A172 (cell line): ENCODE measurements around the gene EPB41L4A. TPM values are rescaled to one million over a fixed set of nuclear protein-coding genes. Genes with fewer than 3 reads are reported as not detected.
A peak's percentile ranks its signal among the peaks of the same experiment; 100 is the strongest.
"Not testable (repeated sequence)": the region's sequence is repeated elsewhere in the genome, so short reads cannot be mapped to it uniquely, and the experiment has no call there.

Experiments used
- DNase-seq: peaks from one replicate; pipeline ENCODE4 v3.0.0-alpha.2; 2015; ENCODE audit warnings: low spot score
- total RNA-seq: library from RNA; depleted of rRNA; stranded (reverse); fragments of >200 nt; shearing (Covaris generic); gene quantifications from 2 replicates; pipeline ENCODE4 v1.2.3, GENCODE V29; 2014

The EPB41L4A gene
- total RNA-seq, 1 experiment from 2014 or later = 2.2 TPM

GRCh38 chr5:112397690-112398089 is 21.4 kb downstream of the EPB41L4A start:
- DNase-seq = no peak

GRCh38 chr5:112396430-112396829 is 22.6 kb downstream of the EPB41L4A start:
- no peak for DNase-seq

GRCh38 chr5:112395299-112395698 is 23.8 kb downstream of the EPB41L4A start:
- not testable (repeated sequence) for DNase-seq

GRCh38 chr5:112390327-112390726 is 28.8 kb downstream of the EPB41L4A start:
- DNase-seq = no peak

GRCh38 chr5:112388739-112389138 is 30.3 kb downstream of the EPB41L4A start:
- DNase-seq = no peak

GRCh38 chr5:112388074-112388473 is 31.0 kb downstream of the EPB41L4A start:
- DNase-seq = no peak

- no peak for DNase-seq
Observed at GRCh38 chr5:112386766-112387165, 32.3 kb downstream of the EPB41L4A start.

GRCh38 chr5:112385969-112386368 is 33.1 kb downstream of the EPB41L4A start:
- DNase-seq = no peak

GRCh38 chr5:112385566-112385965 is 33.5 kb downstream of the EPB41L4A start:
- DNase-seq = no peak

- no peak for DNase-seq
Observed at GRCh38 chr5:112384523-112384922, 34.6 kb downstream of the EPB41L4A start.

GRCh38 chr5:112382886-112383285 is 36.2 kb downstream of the EPB41L4A start:
- no peak for DNase-seq

GRCh38 chr5:112381521-112381920 is 37.6 kb downstream of the EPB41L4A start:
- no peak for DNase-seq

- no peak for DNase-seq
Observed at GRCh38 chr5:112379542-112380325, 39.3 kb downstream of the EPB41L4A start.

GRCh38 chr5:112374818-112375217 is 44.3 kb downstream of the EPB41L4A start:
- no peak for DNase-seq

GRCh38 chr5:112374356-112374755 is 44.7 kb downstream of the EPB41L4A start:
- no peak for DNase-seq

- DNase-seq = no peak
Observed at GRCh38 chr5:112373885-112374284, 45.2 kb downstream of the EPB41L4A start.

GRCh38 chr5:112372543-112372942 is 46.5 kb downstream of the EPB41L4A start:
- DNase-seq = peak; percentile 7

GRCh38 chr5:112371067-112371466 is 48.0 kb downstream of the EPB41L4A start:
- DNase-seq = no peak

- no peak for DNase-seq
Observed at GRCh38 chr5:112367400-112367799, 51.7 kb downstream of the EPB41L4A start.

GRCh38 chr5:112366987-112367386 is 52.1 kb downstream of the EPB41L4A start:
- no peak for DNase-seq

GRCh38 chr5:112360740-112361139 is 58.3 kb downstream of the EPB41L4A start:
- DNase-seq = not testable (repeated sequence)

GRCh38 chr5:112356178-112356956 is 62.7 kb downstream of the EPB41L4A start:
- DNase-seq = no peak
